HepG2 (cell line): ENCODE measurements around the gene KDM7A. TPM values are rescaled to one million over a fixed set of nuclear protein-coding genes. Genes with fewer than 3 reads are reported as not detected.
A peak's percentile ranks its signal among the peaks of the same experiment; 100 is the strongest.

Experiments used
- ATM ChIP-seq: fragments of 450-650 bp; IDR thresholded peaks from 2 replicates; pipeline ENCODE4 v1.7.1; 2017; ENCODE audit warnings: mild to moderate bottlenecking, borderline replicate concordance
- EEA1 ChIP-seq: sonication (generic); formaldehyde crosslinking; IDR thresholded peaks from 2 replicates; pipeline ENCODE4 v1.5.1; 2020; ENCODE audit warnings: mild to moderate bottlenecking, missing genetic modification reagents, borderline replicate concordance
- GTF3A ChIP-seq: sonication (generic); formaldehyde crosslinking; conservative IDR thresholded peaks from 2 replicates; pipeline ENCODE4 v1.4.0; 2020; ENCODE audit warnings: mild to moderate bottlenecking, missing genetic modification reagents
- HNRNPL ChIP-seq: fragments of 200-400 bp; formaldehyde crosslinking; IDR thresholded peaks from 2 replicates; pipeline ENCODE4 v1.6.1; 2017; ENCODE audit warnings: mild to moderate bottlenecking, low read depth, low read length
- KLF15 ChIP-seq: sonication (generic); formaldehyde crosslinking; IDR thresholded peaks from 2 replicates; pipeline ENCODE4 v1.8.1; 2023; ENCODE audit warnings: borderline replicate concordance, mild to moderate bottlenecking, inconsistent platforms, missing genetic modification reagents, mixed read lengths
- KLF9 ChIP-seq: IDR thresholded peaks from 2 replicates; pipeline ENCODE4 v1.6.1; 2016; ENCODE audit warnings: low read depth
- MLLT10 ChIP-seq: sonication (generic); formaldehyde crosslinking; IDR thresholded peaks from 2 replicates; pipeline ENCODE4 v1.4.0; 2020; ENCODE audit warnings: missing genetic modification reagents
- PAWR ChIP-seq: sonication (generic); formaldehyde crosslinking; IDR thresholded peaks from 2 replicates; pipeline ENCODE4 v1.4.0; 2020; ENCODE audit warnings: missing genetic modification reagents, mild to moderate bottlenecking, borderline replicate concordance
- POLR2AphosphoS5 ChIP-seq: IDR thresholded peaks from 2 replicates; pipeline ENCODE4 v1.6.1; 2012; ENCODE audit warnings: low read depth, low read length
- RFXANK ChIP-seq: IDR thresholded peaks from 2 replicates; pipeline ENCODE4 v1.6.1; 2016
- SKI ChIP-seq: fragments of 450-650 bp; IDR thresholded peaks from one replicate; pipeline ENCODE4 v1.6.1; 2018; ENCODE audit warnings: mild to moderate bottlenecking; ENCODE audit not compliant: partially characterized antibody
- ZNF12 ChIP-seq: sonication (generic); formaldehyde crosslinking; IDR thresholded peaks from 2 replicates; pipeline ENCODE4 v1.5.0; 2020; ENCODE audit warnings: missing genetic modification reagents
- ZNF121 ChIP-seq: sonication (generic); formaldehyde crosslinking; IDR thresholded peaks from 2 replicates; pipeline ENCODE4 v1.5.0; 2020; ENCODE audit warnings: mild to moderate bottlenecking, missing genetic modification reagents
- ZNF235 ChIP-seq: sonication (generic); formaldehyde crosslinking; IDR thresholded peaks from 2 replicates; pipeline ENCODE4 v1.8.1; 2023; ENCODE audit warnings: mild to moderate bottlenecking, missing genetic modification reagents, borderline replicate concordance
- ZNF556 ChIP-seq: sonication (generic); formaldehyde crosslinking; IDR thresholded peaks from 2 replicates; pipeline ENCODE4 v1.4.0; 2020; ENCODE audit warnings: mild to moderate bottlenecking, missing genetic modification reagents, borderline replicate concordance
- ZNF724P ChIP-seq: sonication (generic); formaldehyde crosslinking; IDR thresholded peaks from 2 replicates; pipeline ENCODE4 v1.8.0; 2022; ENCODE audit warnings: missing genetic modification reagents, borderline replicate concordance
- ZNF841 ChIP-seq: sonication (generic); formaldehyde crosslinking; IDR thresholded peaks from 2 replicates; pipeline ENCODE4 v1.8.1; 2023; ENCODE audit warnings: missing genetic modification reagents, borderline replicate concordance
- polyA plus RNA-seq, 8 experiments: library from polyadenylated mRNA; depleted of rRNA in 3 of 8; stranded (reverse) in 7 of 8; unstranded in 1 of 8; fragments of >200 nt; fragmentation: Illumina TruSeq in 4 of 8; extraction: Trizol in 4 of 8; gene quantifications; 2 replicates each; pipeline versions ENCODE4 v1.2.1 to v1.2.3, GENCODE V29; 2011 to 2016; ENCODE audit warnings: low read depth in 4 of 8, missing spikeins in 1 of 8, mixed read lengths in 1 of 8; ENCODE audit not compliant: insufficient read depth in 1 of 8
- total RNA-seq, 5 experiments: library from RNA; depleted of rRNA; stranded (reverse); fragments of >200 nt; fragmentation: Illumina TruSeq; extraction: Trizol; gene quantifications; 2 replicates each; pipeline ENCODE4 v1.2.3, GENCODE V29; 2016; ENCODE audit warnings: low read depth in 1 of 5
- TF ChIP-seq, protein P1 (sequence below): sonication (generic); formaldehyde crosslinking; IDR thresholded peaks from 2 replicates; pipeline ENCODE4 v1.4.0; 2020; ENCODE audit warnings: missing genetic modification reagents
- TF ChIP-seq, protein P2 (sequence below): sonication (generic); formaldehyde crosslinking; IDR thresholded peaks from 2 replicates; pipeline ENCODE4 v1.5.0; 2020; ENCODE audit warnings: mild to moderate bottlenecking, missing genetic modification reagents
- TF ChIP-seq, protein P3 (sequence below): sonication (generic); formaldehyde crosslinking; IDR thresholded peaks from 2 replicates; pipeline ENCODE4 v1.9.0; 2022; ENCODE audit warnings: low read depth, missing genetic modification reagents
- TF ChIP-seq, protein P4 (sequence below): sonication (generic); formaldehyde crosslinking; IDR thresholded peaks from 2 replicates; pipeline ENCODE4 v1.4.0; 2020; ENCODE audit warnings: missing genetic modification reagents, borderline replicate concordance

KDM7A gene
- total and polyA plus RNA-seq, 2 of the 13 experiments (the other 11 are each of a cell fraction or from before 2014, with no cell fraction given): 10.8 to 16.8 TPM

DNA sequence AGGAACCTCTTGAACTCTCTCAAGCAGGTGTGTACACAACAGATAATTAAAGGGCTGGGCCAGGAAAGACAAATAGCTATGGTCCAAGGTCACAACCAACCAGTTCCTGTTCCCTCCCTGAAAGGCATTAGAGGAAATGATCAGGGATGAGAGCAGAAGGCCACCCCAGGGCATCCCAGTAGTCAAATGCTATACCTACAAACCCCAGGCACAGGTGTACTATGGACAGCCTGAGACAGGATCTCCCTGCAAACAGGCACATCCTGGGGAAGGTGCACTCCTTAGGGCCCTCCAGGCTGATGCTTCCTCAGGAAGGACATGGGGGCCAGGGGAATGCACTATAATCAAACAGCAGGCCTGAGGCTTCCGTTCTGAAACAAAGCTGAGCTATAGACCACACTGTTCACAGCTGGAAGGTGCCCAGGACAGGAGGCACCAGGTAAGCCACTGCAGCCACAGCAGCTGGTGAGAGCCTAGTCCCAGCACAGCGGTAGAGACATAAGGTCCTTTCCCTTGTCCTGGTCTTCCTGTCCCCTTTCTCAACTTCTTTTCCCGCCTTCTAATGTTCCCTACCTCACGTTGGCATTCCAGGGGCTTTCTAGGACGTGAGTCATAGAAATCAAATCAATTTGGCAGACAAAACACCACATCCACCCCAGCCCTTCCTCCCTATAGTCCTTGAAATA is 127.3 kb downstream of the KDM7A start (continued):
- TF ChIP-seq KLF9: no peak
- no peak for TF ChIP-seq EEA1 (CRISPR knock-in tag)
- TF ChIP-seq RFXANK (CRISPR knock-in tag): no peak
- TF ChIP-seq, protein P1, sequence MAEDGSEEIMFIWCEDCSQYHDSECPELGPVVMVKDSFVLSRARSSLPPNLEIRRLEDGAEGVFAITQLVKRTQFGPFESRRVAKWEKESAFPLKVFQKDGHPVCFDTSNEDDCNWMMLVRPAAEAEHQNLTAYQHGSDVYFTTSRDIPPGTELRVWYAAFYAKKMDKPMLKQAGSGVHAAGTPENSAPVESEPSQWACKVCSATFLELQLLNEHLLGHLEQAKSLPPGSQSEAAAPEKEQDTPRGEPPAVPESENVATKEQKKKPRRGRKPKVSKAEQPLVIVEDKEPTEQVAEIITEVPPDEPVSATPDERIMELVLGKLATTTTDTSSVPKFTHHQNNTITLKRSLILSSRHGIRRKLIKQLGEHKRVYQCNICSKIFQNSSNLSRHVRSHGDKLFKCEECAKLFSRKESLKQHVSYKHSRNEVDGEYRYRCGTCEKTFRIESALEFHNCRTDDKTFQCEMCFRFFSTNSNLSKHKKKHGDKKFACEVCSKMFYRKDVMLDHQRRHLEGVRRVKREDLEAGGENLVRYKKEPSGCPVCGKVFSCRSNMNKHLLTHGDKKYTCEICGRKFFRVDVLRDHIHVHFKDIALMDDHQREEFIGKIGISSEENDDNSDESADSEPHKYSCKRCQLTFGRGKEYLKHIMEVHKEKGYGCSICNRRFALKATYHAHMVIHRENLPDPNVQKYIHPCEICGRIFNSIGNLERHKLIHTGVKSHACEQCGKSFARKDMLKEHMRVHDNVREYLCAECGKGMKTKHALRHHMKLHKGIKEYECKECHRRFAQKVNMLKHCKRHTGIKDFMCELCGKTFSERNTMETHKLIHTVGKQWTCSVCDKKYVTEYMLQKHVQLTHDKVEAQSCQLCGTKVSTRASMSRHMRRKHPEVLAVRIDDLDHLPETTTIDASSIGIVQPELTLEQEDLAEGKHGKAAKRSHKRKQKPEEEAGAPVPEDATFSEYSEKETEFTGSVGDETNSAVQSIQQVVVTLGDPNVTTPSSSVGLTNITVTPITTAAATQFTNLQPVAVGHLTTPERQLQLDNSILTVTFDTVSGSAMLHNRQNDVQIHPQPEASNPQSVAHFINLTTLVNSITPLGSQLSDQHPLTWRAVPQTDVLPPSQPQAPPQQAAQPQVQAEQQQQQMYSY (CRISPR knock-in tag): 0 out of 2 replicates have a peak, but pooled peaks have one; percentile 18
- TF ChIP-seq ZNF724P (CRISPR knock-in tag): no peak
- TF ChIP-seq HNRNPL: no peak
- peak; percentile 78; the same call in 1 of the 2 replicates for TF ChIP-seq ZNF12
- TF ChIP-seq, protein P2, sequence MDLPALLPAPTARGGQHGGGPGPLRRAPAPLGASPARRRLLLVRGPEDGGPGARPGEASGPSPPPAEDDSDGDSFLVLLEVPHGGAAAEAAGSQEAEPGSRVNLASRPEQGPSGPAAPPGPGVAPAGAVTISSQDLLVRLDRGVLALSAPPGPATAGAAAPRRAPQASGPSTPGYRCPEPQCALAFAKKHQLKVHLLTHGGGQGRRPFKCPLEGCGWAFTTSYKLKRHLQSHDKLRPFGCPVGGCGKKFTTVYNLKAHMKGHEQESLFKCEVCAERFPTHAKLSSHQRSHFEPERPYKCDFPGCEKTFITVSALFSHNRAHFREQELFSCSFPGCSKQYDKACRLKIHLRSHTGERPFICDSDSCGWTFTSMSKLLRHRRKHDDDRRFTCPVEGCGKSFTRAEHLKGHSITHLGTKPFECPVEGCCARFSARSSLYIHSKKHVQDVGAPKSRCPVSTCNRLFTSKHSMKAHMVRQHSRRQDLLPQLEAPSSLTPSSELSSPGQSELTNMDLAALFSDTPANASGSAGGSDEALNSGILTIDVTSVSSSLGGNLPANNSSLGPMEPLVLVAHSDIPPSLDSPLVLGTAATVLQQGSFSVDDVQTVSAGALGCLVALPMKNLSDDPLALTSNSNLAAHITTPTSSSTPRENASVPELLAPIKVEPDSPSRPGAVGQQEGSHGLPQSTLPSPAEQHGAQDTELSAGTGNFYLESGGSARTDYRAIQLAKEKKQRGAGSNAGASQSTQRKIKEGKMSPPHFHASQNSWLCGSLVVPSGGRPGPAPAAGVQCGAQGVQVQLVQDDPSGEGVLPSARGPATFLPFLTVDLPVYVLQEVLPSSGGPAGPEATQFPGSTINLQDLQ: no peak
- TF ChIP-seq GTF3A (CRISPR knock-in tag): no peak
- TF ChIP-seq POLR2AphosphoS5: no peak; the same call in 1 of the 2 replicates
- no peak for TF ChIP-seq MLLT10 (CRISPR knock-in tag)
- TF ChIP-seq SKI: peak; percentile 92
- no peak for TF ChIP-seq ZNF235
- TF ChIP-seq, protein P3, sequence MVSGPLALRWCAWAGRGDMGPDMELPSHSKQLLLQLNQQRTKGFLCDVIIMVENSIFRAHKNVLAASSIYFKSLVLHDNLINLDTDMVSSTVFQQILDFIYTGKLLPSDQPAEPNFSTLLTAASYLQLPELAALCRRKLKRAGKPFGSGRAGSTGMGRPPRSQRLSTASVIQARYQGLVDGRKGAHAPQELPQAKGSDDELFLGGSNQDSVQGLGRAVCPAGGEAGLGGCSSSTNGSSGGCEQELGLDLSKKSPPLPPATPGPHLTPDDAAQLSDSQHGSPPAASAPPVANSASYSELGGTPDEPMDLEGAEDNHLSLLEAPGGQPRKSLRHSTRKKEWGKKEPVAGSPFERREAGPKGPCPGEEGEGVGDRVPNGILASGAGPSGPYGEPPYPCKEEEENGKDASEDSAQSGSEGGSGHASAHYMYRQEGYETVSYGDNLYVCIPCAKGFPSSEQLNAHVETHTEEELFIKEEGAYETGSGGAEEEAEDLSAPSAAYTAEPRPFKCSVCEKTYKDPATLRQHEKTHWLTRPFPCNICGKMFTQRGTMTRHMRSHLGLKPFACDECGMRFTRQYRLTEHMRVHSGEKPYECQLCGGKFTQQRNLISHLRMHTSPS: peak; percentile 79; the same call in 1 of the 2 replicates
- TF ChIP-seq ATM: no peak
- no peak for TF ChIP-seq PAWR
- TF ChIP-seq, protein P4, sequence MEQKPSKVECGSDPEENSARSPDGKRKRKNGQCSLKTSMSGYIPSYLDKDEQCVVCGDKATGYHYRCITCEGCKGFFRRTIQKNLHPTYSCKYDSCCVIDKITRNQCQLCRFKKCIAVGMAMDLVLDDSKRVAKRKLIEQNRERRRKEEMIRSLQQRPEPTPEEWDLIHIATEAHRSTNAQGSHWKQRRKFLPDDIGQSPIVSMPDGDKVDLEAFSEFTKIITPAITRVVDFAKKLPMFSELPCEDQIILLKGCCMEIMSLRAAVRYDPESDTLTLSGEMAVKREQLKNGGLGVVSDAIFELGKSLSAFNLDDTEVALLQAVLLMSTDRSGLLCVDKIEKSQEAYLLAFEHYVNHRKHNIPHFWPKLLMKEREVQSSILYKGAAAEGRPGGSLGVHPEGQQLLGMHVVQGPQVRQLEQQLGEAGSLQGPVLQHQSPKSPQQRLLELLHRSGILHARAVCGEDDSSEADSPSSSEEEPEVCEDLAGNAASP (CRISPR knock-in tag): peak; percentile 98
- no peak for TF ChIP-seq ZNF841 (CRISPR knock-in tag)
- peak; percentile 86 for TF ChIP-seq ZNF556 (CRISPR knock-in tag)
- TF ChIP-seq KLF15 (CRISPR knock-in tag): no peak
- peak; percentile 99; the same call in 1 of the 2 replicates for TF ChIP-seq ZNF121 (CRISPR knock-in tag)
